NCI-H146 treated with DMSO at 0.1 percent for 48 hours (cell line): ENCODE data around the gene FBXO42.
"Not testable (repeated sequence)": the region's sequence is repeated elsewhere in the genome, so short reads cannot be mapped to it uniquely, and the experiment has no call there.

Experiments
- DNase-seq: peaks from one replicate; lab custom pipeline; 2025; ENCODE audit not compliant: unreplicated experiment; lab: John Stamatoyannopoulos, UW

The FBXO42 gene

DNA sequence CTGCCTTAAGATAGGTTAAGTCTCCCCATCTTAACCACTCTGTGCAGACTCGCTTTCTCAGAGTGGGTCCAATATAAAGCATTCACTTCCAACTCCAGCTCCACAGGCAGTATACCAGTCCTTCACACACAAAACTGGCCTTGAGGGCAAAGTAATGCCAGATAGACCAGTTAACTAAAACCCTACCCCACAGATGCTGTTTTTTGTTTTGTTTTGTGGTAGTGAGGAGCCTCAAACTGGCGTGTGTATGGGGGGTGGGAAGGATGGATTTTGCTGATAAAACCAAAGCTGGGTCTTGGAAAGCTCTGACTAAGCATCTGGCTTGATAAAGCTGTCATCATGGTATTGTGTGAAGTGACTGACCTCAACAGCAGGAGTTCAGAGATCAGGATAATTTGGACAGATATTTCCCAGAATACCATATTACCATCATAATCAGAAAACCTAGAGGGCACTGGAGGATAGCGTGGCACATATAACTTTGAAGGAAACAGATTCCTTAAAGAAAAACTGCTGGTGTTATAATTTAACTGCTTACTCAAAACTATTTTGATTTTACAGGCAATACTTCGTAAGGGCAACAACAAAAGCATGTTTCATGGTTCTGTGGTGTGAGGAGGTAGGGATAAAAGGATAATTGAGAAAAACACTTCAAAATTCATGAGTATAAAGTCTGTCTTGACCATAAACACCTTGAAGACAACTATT is 85.7 kb downstream of the FBXO42 start:
- no peak for DNase-seq

DNA sequence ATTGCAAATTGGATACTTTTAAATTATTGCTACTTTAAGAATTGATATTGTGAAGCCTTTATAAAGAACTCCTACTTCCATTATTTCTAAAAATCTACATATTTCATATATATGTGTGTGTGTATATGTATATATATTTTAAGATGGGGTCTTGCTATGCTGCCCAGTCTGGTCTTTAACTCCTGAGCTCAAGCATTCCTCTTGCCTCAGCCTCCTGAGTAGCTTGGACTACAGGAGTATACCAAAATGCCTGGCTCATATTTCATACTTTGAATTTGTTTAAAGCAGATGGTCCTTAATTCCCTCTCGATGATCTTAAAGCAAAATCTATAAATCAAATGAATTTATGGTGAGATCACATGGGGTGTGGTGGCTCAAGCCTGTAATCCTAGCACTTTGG is 90.2 kb downstream of the FBXO42 start:
- no peak for DNase-seq

GRCh38 chr1:16260814-16261213 is 91.5 kb downstream of the FBXO42 start:
- DNase-seq, result no peak

DNA sequence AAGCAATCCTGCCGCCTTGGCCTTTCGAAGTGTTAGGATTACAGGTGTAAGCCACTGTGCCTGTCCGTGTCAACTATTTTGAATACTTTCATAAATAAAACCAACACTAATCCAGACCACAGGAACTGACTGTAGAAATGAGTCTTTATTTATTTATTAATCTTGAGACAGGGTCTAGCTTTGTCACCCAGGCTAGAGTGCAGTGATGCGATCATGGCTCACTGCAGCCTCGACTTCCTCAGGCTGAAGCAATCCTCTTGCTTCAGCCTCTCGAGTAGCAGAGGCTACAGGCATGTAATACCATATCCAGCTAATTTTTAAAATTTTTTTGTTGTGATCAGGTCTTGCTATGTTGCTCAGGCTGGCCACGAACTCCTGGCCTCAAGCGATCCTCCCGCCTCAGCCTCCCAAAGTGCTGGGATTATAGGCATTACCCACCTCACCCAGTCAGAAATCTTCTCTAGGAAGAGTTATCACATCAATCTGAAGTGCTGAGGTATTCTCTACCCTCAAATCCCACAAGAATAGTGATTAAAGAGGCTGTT is 93.6 kb downstream of the FBXO42 start:
- DNase-seq, result no peak

- no peak for DNase-seq
Measured at GRCh38 chr1:16257968-16258367, 94.3 kb downstream of the FBXO42 start.

DNA sequence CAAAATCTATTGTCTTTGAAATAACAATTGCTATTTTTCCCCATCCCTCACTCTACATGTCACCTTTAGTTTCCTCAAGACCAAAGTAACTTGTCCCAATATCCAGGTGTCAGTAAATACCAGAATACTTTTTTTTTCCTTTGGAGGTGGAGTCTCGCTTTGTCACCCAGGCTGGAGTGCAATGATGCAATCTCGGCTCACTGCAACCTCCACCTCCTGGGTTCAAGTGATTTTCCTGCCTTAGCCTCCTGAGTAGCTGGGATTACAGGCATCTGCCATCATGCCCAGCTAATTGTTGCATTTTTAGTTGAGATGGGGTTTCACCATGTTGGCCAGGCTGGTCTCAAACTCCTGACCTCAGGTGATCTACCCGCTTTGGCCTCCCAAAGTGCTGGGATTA is 94.7 kb downstream of the FBXO42 start:
- not testable (repeated sequence) for DNase-seq

DNA sequence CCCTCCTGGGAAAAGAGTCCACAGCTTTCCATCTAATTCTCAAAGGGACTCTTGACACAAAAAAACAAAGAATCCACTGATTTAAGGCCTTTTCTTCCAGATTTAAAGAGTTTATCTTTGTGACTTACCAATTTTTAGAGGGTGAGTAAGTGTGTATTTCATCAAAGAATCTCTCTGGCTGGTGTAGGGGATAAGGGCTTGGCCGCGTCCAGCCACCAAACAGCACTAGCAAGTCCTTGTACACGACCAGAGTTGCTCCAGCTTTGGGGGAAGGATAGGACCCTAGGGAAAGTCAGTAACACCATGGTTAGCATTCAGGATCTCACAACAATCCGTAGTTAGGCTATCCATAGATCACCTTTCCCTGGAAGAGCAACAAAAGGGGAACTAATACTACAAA is 95.8 kb downstream of the FBXO42 start:
- no peak for DNase-seq

GRCh38 chr1:16254263-16254928 is 97.9 kb downstream of the FBXO42 start:
- DNase-seq, result peak; percentile 65

GRCh38 chr1:16253332-16253922 is 98.9 kb downstream of the FBXO42 start:
- DNase-seq, result no peak

- DNase-seq, result no peak
Measured at GRCh38 chr1:16252912-16253311, 99.4 kb downstream of the FBXO42 start.

GRCh38 chr1:16251381-16251780 is 100.9 kb downstream of the FBXO42 start:
- no peak for DNase-seq

- no peak for DNase-seq
Measured at GRCh38 chr1:16250524-16251251, 101.6 kb downstream of the FBXO42 start.

DNA sequence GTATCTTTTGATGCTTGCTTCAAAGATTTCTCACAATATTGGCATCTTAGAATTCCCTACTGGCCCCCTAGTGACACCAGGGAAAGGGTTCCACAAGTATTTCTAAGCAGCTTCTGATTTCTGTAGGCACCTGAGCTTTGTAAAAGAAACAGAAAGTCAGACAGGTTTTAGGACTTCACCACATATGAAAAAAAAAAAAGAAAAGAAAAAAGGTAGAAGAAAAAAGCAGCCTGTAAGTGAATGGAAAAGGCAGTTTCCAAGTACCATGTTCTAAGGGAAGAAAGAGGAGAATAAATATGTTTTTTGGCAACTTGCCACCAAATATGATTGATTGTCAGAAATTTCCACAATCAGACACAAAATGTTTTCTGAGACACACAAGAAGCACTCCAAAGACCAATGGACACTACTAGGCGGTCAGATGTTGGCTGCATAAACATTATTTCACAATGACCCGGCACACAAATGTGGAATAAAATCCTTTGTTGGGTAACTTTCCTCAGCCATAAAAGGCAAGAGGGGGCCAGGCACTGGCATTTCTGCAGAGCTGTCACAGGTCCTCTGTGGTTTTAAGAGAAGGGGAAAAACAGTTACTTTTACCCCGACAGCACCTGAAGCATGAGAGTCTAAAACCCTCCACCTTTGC is 102.6 kb downstream of the FBXO42 start:
- DNase-seq, result no peak

- peak; percentile 76 for DNase-seq
Measured at GRCh38 chr1:16248603-16249516, 103.4 kb downstream of the FBXO42 start.

DNA sequence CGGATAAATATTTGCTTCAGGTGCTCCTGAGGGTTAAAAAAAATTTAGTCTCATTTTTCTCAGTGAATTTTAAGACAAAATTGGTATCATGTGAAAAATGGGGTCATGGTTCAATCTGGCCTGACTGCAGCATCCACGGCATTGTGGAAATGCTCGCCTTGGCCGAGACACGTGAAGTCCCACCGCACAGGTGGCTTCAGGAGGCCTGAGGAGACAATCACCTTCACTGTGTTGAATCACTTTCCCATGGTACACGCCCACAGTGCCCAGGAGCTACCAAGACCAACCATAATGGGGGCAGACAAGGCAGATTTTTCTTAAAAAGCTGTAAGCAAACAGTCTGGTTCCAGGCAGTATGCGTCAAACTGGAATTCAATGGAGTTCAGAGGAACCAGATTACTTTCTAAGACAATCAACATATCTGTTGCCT is 104.3 kb downstream of the FBXO42 start:
- DNase-seq, result no peak

DNA sequence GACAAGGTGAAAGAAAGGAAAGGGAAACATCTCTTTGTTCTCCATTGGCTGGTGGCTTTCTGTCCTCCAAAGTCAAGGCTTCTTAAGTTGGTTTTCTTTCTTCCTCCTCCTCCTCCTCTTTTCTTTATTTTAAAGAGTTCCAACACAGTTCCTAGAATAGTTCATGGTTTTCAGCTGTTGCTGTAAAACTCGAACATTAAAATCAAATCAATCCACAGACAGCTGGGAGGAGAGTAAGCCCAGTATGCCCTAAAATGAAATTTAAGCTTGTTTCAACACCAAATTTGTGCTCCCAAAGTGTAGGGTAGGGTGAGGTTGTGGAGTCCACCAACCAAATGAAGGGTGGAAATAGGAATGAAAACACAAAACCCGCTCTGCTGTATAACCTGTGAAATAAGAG is 104.8 kb downstream of the FBXO42 start:
- no peak for DNase-seq

- DNase-seq, result no peak
Measured at GRCh38 chr1:16246961-16247360, 105.3 kb downstream of the FBXO42 start.

- DNase-seq, result not testable (repeated sequence)
Measured at GRCh38 chr1:16246239-16246638, 106.0 kb downstream of the FBXO42 start.

- no peak for DNase-seq
Measured at GRCh38 chr1:16245476-16246196, 106.6 kb downstream of the FBXO42 start.
